Fibroblast of pulmonary artery (primary cell): ENCODE results near the gene CD2AP.

ENCODE experiments used
- DNase-seq: peaks from one replicate; pipeline ENCODE4 v3.0.0-alpha.2; 2010; ENCODE audit warnings: low read depth
- H3K4me3 ChIP-seq: replicated peaks from 2 replicates; pipeline ENCODE4 v1.5.1; 2011; ENCODE audit warnings: low read depth, mild to moderate bottlenecking, control low read depth, low read length, moderate library complexity
- CTCF ChIP-seq: IDR thresholded peaks from 2 replicates; pipeline ENCODE4 v1.5.1; 2011; ENCODE audit warnings: mild to moderate bottlenecking, control low read depth, low read length, inconsistent platforms; ENCODE audit errors: missing control alignments

The CD2AP gene

DNA sequence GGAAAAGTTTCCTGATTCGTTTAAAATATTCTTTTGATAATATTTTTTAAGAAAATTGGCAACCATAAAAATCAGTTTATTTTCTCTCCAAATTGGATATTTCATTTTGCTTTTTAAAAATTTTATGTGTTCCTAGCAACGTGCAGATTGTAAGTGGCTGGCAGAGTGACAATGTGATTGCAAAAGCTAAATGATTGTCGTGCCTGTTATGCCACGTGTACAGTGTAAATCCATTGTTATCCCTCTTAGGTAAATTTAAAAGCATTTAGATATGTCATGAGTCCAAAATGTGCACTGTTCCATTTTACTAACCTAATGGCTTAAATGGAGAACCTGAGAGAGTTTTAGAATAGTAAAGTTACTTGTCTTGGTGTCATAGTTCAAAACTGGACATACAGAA, 126.4 kb downstream of the CD2AP start:
- DNase-seq: peak; percentile 37

DNA sequence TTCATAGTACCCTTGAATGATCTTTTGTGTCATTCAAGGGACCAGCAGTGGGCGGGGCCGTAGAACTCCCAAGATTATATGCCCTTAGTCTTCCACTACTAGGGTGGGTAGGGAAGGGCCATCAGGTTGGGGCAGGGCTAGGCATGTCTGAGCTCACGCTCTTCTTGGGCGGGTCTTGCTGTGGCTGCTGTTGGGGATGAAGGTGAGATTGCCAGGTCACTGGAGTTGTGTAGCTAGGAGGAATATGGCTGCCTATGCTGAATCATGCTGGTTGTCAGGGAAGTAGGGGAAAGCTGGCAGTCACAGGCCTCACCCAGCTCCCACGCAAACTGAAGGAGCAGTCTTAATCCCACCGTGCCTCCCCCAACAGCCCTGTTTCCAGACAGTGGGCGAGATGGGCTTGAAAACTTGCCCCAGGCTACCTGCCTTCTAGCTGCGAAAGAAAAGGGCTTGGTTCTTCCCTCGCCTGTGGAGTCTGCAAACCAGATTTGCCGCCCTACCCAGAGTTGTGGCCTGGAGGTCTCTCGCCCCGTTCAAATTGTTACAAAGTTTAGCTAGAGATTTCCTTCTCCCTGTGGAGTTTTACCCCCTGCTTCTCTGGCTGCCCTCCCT, 144.4 kb downstream of the CD2AP start:
- DNase-seq: no peak
- no peak overlapping the region for H3K4me3 ChIP-seq
- no peak for TF ChIP-seq CTCF

More for the DNA sequence above, 126.4 kb downstream of the CD2AP start:
- TF ChIP-seq CTCF: no peak
- H3K4me3 ChIP-seq: no peak overlapping the region

DNA sequence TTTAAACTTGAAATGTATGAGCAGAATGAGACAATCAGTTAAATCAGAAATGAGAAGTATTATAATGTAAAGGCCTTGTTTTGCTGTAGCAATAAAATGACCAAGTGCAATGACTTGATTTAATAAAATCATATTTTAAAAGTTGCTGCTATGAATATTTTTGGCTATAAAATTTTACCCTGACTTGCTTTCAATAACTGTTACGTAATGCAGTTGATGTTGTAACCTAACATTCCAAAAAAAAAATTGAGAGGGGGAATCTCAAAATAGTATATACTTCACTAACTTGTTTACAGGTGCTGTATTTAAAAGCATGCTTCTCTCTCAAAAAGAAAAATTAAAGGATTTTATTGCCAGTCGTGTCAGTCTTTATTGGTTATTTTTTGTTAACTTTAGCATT, 149.2 kb downstream of the CD2AP start:
- peak; percentile 14 for DNase-seq
- H3K4me3 ChIP-seq: no peak overlapping the region
- no peak for TF ChIP-seq CTCF

DNA sequence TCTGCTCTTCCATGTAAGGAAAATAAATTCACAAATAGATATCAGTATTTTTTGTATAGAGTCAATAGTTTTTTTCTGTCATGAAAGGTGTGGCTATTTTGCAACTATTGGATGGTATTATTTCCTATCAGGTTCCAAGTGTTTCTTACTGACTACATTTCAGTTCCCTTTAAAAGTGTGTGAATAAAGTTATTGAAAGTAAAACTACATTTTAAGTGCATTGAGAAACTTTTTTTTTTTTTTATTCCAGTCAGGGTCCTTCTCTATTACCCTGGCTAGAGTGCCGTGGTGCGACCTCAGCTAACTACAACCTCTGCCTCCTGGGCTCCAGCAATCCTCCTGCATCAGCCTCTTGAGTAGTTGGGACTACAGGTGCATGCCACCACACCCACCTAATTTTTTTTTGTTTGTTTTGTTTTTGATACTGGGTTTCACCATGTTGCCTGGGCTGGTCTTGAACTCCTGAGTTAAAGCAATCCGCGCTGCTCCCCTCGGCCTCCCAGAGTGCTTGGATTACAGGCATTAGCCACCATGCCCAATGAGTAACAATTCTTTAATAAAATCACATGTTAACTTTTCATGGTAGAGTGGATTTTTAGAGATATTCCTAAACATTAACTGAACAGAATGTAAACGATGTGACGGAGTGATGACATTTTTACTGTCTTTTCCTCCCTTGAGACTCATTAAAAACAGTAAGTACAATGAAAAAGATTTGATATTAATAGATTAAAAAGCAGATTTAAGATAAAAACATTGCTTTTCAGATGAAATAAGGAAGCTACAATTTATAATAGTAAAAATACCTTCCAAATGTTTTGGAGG, 151.1 kb downstream of the CD2AP start:
- no peak for DNase-seq
- TF ChIP-seq CTCF: no peak
- no peak overlapping the region for H3K4me3 ChIP-seq

DNA sequence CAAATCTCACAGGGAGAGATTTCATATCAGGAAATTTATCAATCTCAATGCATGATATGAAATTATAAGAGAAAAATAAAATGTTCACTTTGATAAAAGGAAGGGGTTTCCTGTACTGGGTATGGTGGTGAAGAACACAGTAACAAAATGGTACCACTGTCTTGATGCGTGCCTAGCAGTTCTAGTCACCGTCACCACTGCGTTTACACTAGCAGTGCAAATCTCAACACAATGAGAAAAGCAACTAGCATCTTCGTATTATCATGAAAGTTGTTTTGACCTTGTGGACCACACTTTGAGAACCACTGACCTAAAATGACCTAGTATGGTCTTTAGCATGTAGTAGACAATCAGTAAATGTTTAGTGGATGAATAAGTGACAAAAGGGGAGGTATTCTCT, 152.4 kb downstream of the CD2AP start:
- TF ChIP-seq CTCF: no peak
- no peak overlapping the region for H3K4me3 ChIP-seq
- no peak for DNase-seq

DNA sequence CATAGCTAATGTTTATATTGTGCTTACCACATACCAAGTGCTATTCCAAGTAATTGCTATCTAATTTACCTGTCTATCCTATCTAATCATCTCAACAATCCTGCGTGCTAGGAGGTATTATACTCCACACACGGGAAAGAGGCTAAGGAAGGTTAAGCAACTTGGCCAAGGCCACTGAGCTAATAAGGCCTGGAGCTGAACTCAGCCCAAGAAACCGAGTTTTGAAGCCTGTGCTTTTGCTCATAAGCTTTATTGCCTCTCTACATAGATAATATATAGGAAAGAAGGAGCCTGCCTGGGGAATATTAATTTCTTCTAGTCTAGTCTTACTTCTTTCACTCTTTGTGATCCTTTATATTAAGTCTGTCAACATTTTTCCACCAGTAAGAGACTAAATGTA, 153.0 kb downstream of the CD2AP start:
- H3K4me3 ChIP-seq: no peak overlapping the region
- TF ChIP-seq CTCF: no peak
- DNase-seq: no peak
